ENCODE measurements around the gene JUND. TPM values are rescaled to one million over a fixed set of nuclear protein-coding genes. Genes with fewer than 3 reads are reported as not detected.

Gene JUND
- total RNA-seq, 1 experiment from 2014 or later = 221 TPM

DNA sequence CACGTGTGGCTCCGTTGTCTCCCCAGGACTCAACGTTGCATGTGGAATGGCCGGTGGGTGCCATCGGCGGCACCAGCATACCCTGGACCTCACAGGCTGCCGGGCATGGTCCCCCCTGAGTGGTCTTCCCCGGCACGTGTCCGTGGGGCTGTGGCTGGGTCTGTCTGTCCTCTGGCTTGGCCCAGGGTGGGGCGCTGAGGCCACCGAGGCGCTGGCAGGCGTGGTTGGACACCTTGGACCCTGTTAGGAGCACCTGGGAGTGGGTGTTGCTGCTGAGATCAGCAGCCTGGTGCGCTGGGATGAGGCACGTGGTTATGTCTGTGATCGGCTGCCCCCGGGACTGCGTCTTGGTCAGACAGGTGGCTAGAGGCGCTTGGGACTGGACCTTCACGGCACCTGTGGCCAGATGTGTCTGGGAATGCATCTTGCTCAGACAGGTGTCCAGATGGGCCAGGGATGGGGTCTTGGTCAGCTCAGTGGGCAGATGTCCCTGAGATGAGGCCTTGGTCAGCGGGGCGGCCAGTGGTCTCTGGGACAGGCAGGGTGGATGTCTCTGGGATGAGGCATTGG lies 16.4 kb downstream of the JUND start:
- Histone ChIP-seq H3K79me2 (ENCODE audit: insufficient read depth, low read length) (no peaks in the 10 kb centered on the region), H3K4me3 (replicated peaks in 1 of 2; ENCODE audit: low read depth in 1 of 2, low read length in 2 of 2) (no peak overlapping the region), H3K4me1 (ENCODE audit: control insufficient read depth in 1 of 2, insufficient read depth in 2 of 2, low read length in 2 of 2) (no peaks in the 10 kb centered on the region), H3K4me2 (ENCODE audit: low read length) (no peak overlapping the region), H3K27me3 (ENCODE audit: insufficient read depth, low read length) (no peaks in the 10 kb centered on the region), H4K20me1 (ENCODE audit: insufficient read depth) (no peaks in the 10 kb centered on the region), H3K9me3 (ENCODE audit: control insufficient read depth in 1 of 2, insufficient read depth in 1 of 2, low read depth in 1 of 2, low read length in 2 of 2) (no peaks in the 10 kb centered on the region), H3K27ac (ENCODE audit: low read depth, low read length) (no peak overlapping the region), H3K9ac (ENCODE audit: low read length) (no peak overlapping the region), H3K9me2 (ENCODE audit: insufficient read depth) (no peaks in the 10 kb centered on the region), H3K36me3 (ENCODE audit: control insufficient read depth in 1 of 2, insufficient read depth in 2 of 2, low read length in 2 of 2) (no peaks in the 10 kb centered on the region), H2AFZ (ENCODE audit: low read depth, low read length, poor library complexity, severe bottlenecking) (no peak overlapping the region)
- no TSS peak for BruUV-seq (replicated peaks)
- ChIA-PET CTCF (no interaction called here), POLR2A (no interaction called here), RAD21 (ENCODE audit: low non-redundant PET in 1 of 2, low total read pairs in 2 of 2, uncharacterized antibody in 2 of 2, unreplicated experiment in 2 of 2) (no interaction called here)
- DNase-seq (ENCODE audit: low read depth, low spot score) (no peak), ATAC-seq (no peak)
- intact Hi-C loops (cut with micrococcal nuclease) = no loop called here
- TF ChIP-seq, protein P1, sequence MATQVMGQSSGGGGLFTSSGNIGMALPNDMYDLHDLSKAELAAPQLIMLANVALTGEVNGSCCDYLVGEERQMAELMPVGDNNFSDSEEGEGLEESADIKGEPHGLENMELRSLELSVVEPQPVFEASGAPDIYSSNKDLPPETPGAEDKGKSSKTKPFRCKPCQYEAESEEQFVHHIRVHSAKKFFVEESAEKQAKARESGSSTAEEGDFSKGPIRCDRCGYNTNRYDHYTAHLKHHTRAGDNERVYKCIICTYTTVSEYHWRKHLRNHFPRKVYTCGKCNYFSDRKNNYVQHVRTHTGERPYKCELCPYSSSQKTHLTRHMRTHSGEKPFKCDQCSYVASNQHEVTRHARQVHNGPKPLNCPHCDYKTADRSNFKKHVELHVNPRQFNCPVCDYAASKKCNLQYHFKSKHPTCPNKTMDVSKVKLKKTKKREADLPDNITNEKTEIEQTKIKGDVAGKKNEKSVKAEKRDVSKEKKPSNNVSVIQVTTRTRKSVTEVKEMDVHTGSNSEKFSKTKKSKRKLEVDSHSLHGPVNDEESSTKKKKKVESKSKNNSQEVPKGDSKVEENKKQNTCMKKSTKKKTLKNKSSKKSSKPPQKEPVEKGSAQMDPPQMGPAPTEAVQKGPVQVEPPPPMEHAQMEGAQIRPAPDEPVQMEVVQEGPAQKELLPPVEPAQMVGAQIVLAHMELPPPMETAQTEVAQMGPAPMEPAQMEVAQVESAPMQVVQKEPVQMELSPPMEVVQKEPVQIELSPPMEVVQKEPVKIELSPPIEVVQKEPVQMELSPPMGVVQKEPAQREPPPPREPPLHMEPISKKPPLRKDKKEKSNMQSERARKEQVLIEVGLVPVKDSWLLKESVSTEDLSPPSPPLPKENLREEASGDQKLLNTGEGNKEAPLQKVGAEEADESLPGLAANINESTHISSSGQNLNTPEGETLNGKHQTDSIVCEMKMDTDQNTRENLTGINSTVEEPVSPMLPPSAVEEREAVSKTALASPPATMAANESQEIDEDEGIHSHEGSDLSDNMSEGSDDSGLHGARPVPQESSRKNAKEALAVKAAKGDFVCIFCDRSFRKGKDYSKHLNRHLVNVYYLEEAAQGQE (IDR thresholded peaks at IDR 0.05; ENCODE audit: low read depth) = no peak

DNA sequence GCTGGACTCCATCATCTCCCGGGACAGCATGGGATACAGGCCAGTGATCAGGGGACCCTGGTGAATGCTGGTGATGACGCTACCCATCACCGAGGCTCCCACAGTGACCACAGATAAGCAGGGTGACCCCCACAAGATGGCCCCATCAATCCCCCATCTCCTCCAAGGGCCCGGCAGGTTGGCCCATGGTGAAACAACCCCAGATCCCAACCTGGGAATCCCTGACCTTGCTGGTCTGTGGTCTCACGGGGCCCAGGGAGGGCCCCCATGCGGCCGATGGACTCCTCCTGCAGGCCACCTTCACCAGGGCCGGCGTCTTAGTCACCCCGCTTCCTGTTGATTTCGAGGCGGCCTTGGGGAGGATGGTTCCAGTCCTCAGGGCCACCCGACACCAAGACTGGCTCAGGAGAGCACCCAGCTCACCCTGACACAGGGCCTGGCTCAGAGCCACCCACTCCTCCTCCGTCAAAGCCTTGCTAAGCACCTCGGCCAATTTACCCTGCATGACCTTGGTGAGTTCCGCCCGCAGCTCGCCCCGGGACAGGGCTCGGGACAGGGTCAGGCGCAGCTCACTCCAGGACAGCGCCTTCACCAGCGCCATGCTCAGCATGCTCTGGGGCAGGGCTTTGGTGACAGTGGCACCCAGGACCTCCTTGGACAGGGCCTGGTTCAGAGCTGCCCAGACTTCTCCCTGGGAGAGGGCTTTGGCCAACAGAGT lies 17.1 kb downstream of the JUND start:
- ChIA-PET POLR2A (no interaction called here), RAD21 (ENCODE audit: low non-redundant PET in 1 of 2, low total read pairs in 2 of 2, uncharacterized antibody in 2 of 2, unreplicated experiment in 2 of 2) (no interaction called here), CTCF (no interaction called here)
- TF ChIP-seq ELF1 (IDR thresholded peaks at IDR 0.05; ENCODE audit: borderline replicate concordance, low read depth) (no peak), ZNF274 (IDR thresholded peaks at IDR 0.05; ENCODE audit: low read depth, low read length) (no peak), EZH2phosphoT487 (IDR thresholded peaks at IDR 0.05; ENCODE audit: borderline replicate concordance) (no peak)
- TF ChIP-seq, protein P2, sequence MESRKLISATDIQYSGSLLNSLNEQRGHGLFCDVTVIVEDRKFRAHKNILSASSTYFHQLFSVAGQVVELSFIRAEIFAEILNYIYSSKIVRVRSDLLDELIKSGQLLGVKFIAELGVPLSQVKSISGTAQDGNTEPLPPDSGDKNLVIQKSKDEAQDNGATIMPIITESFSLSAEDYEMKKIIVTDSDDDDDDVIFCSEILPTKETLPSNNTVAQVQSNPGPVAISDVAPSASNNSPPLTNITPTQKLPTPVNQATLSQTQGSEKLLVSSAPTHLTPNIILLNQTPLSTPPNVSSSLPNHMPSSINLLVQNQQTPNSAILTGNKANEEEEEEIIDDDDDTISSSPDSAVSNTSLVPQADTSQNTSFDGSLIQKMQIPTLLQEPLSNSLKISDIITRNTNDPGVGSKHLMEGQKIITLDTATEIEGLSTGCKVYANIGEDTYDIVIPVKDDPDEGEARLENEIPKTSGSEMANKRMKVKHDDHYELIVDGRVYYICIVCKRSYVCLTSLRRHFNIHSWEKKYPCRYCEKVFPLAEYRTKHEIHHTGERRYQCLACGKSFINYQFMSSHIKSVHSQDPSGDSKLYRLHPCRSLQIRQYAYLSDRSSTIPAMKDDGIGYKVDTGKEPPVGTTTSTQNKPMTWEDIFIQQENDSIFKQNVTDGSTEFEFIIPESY (IDR thresholded peaks at IDR 0.05; ENCODE audit: extremely low read depth, insufficient replicate concordance, low read length) = no peak
- ATAC-seq (no peak), DNase-seq (ENCODE audit: low read depth, low spot score) (no peak)
- BruUV-seq (replicated peaks) = no TSS peak
- no peak overlapping the region for H3K27ac ChIP-seq (ENCODE audit: low read depth, low read length)
- H3K4me3 ChIP-seq (replicated peaks in 1 of 2; ENCODE audit: low read depth in 1 of 2, low read length in 2 of 2) = no peak overlapping the region
- no peak overlapping the region for H3K9ac ChIP-seq (ENCODE audit: low read length)
- H3K27me3 ChIP-seq (ENCODE audit: insufficient read depth, low read length) = no peaks in the 10 kb centered on the region
- intact Hi-C loops (cut with micrococcal nuclease) = no loop called here
- H3K9me2 ChIP-seq (ENCODE audit: insufficient read depth) = no peaks in the 10 kb centered on the region
- H3K9me3 ChIP-seq (ENCODE audit: control insufficient read depth in 1 of 2, insufficient read depth in 1 of 2, low read depth in 1 of 2, low read length in 2 of 2) = no peaks in the 10 kb centered on the region
- no peaks in the 10 kb centered on the region for H3K4me1 ChIP-seq (ENCODE audit: control insufficient read depth in 1 of 2, insufficient read depth in 2 of 2, low read length in 2 of 2)
- no peaks in the 10 kb centered on the region for H3K79me2 ChIP-seq (ENCODE audit: insufficient read depth, low read length)
- no peak overlapping the region for H2AFZ ChIP-seq (ENCODE audit: low read depth, low read length, poor library complexity, severe bottlenecking)
- no peaks in the 10 kb centered on the region for H3K36me3 ChIP-seq (ENCODE audit: control insufficient read depth in 1 of 2, insufficient read depth in 2 of 2, low read length in 2 of 2)
- no peak overlapping the region for H3K4me2 ChIP-seq (ENCODE audit: low read length)
- no peaks in the 10 kb centered on the region for H4K20me1 ChIP-seq (ENCODE audit: insufficient read depth)

Measured in HCT116 (cell line).